GM19395 (cell line): ENCODE results near the gene RNASE7.
"Not testable (repeated sequence)": the region's sequence is repeated elsewhere in the genome, so short reads cannot be mapped to it uniquely, and the experiment has no call there.

Experiments
- ATAC-seq: cut with Tn5 transposase; IDR thresholded peaks from one replicate; pipeline ENCODE4 v1.9.1; 2021; ENCODE audit warnings: mild to moderate bottlenecking, moderate library complexity; ENCODE audit not compliant: unreplicated experiment

Gene RNASE7

GRCh38 chr14:21023174-21023573, 19.0 kb upstream of the RNASE7 start:
- no peak for ATAC-seq

GRCh38 chr14:21023817-21024584, 18.2 kb upstream of the RNASE7 start:
- no peak for ATAC-seq

DNA sequence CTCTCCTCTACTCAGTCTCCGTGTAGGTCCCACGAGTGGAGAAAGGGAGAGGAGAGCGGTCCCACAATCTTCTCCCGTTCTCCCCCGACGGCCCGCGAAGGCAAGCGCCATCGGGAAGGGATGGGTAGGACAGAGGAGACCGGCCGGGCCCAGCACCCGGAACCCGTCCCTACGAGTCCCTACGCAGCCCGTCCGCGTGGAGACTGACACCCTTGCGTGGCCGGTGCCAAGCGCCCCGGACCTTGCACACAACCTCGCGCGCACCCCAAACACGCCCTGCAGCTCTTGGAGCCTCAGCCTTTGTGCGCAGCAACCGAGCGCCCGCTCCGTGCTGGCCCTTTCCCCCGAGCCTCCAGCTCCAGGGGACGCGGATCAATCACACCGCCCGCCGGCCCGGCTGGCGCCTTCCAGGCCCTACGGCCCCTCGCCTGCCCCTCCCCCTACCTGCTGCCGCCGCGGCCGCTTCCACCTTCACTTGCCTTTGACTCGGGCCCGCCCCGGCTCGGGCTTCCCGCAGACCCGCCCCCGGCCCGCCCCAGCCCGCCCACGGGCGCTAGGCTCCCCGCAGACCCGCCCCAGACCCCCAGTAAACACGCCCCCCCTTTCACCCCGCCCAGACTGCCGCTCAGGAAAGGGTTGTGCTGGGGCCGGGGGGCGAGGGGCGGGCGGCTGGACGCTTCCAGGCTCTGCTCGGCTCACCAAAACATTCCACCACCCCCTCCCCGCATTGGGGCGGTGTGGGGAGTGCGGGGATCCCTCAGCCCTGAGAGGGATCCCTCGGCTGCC, 17.4 kb upstream of the RNASE7 start, which contains the start of gene NDRG2:
NDRG2 (minus strand) TSS at position 477 of the 786 bp plus-strand sequence. CDS start 1,746 bp downstream, outside the sequence.
- no peak for ATAC-seq

DNA sequence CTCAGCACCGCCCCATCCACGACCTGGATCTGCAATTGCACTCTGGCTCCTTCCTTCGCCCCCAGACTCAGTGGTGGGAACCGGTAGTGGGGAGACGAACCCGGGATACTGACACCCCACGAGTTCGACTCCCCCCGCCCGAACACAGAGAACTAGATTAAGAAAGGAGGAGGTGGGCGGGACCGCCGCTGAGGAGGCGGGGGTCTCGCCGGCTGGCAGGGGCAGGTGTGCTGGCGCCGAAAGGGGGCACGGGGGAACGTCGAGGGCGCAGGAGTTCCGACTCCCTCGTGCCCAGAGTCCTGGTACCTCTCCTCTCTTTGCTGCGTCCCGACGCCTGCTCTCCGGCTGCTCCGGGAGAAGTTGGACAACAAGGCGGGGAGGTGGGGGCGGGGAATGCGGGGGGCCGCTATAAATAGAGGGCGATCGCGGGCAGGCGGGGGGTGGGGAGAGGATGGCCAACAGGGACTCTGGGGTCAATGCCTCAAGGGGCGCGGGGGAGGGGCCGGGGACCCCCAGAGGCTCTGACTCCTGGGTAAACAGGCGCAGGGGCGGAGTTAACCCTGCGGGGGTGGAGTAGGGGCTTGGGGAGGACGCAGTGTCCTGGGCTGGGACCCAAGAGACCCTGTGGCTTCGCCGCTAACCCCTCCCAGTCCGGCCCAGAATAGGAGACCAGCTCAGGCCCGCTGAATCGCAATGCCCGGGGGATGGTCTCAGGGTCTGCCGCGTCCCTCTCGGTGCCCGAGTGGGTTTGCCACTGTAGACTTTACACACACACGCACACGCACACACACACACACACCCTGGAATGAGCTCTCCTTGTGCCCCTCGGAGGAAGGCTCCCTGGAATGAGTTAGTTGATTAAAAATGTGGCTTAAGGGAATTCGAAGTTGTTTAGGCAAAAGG, 16.5 kb upstream of the RNASE7 start:
- no peak for ATAC-seq

- ATAC-seq: no peak
Observed at GRCh38 chr14:21026274-21026987, 15.7 kb upstream of the RNASE7 start.

DNA sequence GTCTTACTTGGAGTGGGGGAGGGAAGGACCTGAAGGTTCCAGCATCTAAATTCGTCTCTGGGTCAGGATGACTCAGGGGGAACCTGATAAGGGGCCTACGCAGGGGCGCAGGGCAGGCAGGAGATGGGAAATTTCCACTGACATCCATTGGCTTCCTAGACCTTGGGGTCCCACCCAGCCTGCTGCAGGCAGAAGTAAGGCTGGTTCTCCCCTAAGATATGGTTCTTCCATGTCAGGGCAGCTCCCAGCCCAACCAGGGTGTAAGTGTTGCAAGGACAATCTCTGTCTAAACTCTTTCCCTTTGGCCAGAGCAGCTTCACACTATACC, 15.2 kb upstream of the RNASE7 start:
- no peak for ATAC-seq

DNA sequence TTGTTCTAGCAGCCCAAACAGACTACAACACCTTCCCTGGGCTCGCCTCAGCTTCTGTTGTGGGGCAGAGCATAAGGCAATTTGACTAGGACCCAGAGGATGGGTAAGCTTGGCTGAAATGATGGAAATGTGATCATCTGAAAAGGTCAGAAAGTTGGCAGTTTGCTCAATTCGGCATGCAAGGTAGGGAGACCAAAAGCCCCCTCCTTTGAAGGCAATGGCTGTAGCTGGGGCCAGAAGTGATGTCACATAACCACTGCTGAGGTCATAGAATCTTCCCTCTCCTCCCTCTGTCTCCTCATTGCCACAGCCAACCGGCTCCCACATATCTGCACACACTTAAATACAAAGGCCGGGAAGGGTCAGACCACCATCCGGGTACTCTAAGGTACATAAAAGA, 12.2 kb upstream of the RNASE7 start, which contains the start of gene TPPP2:
TPPP2 (plus strand) TSS at position 301 of the 400 bp plus-strand sequence. CDS start 365 bp downstream, outside the sequence.
- ATAC-seq: no peak

GRCh38 chr14:21030531-21030930, 11.6 kb upstream of the RNASE7 start:
- no peak for ATAC-seq

GRCh38 chr14:21032326-21033132, 9.6 kb upstream of the RNASE7 start:
- no peak for ATAC-seq

DNA sequence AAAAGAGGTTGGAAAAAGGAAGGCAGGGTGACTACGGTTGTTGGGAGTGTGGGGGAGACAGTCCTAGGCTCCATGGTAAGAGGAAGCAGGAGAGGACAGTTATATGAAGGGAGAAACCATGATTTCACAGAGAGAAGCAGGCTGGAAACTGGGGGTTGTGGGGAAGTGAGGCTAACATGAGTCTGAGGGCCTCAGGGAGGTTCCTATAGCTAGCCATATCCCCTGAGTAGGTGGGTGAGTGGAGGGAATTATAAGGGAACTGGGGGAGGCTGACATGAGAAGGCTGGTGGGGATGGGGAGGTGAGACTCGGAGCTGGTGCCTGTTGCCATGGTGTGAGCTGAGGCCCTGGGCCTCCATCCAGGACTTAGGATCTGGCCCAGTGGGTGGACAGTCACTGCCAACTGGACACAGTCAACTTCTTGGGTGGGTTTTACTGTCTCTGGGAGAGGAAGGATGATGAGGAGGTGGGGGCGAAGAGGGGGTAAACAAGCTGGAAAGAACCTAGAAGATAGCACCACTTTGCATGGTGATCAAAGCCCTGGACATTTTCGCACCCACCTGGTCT, 8.9 kb upstream of the RNASE7 start:
- no peak for ATAC-seq

GRCh38 chr14:21034707-21035106, 7.5 kb upstream of the RNASE7 start, which contains the start of gene RNASE13:
TSS of gene RNASE13 (minus strand) at chr14:21034807. CDS start at chr14:21034288, 519 bp downstream.
- ATAC-seq: no peak

DNA sequence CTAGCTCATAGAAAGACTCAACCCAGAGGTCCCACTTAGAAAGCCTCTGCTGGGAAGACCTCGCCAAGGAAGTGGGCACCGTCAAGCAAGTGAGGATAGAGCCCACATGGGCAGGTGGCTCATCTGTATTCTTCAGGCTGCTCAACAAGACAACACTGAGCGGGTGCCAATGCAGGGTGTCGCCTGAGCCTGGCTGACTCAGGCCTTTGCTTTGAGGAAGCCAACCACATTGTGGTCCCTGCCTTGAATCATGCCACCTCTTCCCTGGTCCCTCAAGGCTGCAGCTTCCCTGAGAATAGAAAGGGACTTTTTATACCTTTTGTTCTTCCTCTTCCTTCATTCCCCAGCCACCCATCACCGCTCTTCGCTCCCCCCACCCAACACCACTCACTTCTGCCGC, 5.4 kb upstream of the RNASE7 start:
- no peak for ATAC-seq

DNA sequence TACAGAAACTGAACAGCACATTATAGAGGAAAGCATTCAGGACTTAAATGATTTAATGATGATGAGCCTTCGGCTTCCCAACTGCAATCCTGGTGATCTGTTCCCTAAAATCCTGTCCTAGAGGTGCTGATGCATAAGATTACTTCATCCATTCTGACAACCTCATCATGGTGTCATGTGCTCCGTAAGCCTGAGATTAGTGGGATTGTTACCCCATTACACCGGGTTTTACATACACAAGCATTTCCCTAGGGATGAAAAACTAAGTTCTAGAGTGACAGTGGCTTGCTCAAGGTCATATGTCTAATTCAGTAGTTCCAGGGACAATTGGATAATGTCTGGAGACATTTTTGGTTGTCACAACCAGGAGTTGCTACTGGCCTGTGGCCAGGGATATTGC, 5.0 kb upstream of the RNASE7 start:
- no peak for ATAC-seq

DNA sequence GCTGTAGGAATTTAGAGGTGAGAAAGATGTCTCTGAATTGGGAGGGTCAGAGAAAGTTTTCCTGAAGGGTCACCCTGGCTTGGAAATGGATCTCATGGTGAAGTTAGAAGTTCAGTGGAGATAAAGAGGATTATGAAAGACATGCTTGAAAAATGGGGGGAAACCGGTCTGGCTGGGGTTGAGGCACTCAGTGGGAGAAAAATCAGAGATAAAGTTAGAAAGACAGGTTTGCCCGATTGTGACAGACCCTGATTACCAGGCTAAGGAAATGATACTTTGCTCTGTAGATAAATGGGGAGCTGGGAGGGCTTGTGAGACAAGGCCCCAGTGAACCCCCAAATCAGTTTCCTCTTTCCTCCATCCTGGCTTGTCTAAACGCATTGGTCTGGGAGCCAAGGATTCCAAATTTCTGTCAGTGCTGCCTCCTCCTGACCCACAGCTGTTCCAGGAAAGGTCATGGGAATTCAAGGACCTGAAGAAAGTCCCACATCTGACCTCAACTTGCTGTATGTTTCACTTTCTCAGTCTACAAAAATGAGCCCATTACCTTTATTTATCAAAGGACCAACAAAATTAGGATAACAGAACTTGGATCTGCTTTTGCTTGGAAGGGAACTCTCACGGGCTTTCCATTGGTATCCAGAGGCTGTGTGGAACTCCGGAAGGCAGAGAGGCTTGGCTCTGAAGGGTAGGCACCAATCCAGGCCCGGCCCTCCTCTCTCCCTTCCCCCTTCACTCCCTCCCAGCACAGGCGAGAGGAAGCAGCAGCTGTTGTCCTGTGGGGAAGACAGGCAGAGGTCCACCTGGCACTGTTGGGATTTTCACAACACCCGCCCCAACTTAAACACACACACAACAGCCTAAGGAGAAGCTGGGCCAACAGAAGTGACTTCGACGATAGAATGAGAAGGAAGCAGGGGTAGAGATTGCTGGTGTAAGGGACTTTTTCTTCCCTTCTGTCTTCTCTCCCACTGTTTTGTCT, 3.4 kb upstream of the RNASE7 start:
- ATAC-seq: no peak

DNA sequence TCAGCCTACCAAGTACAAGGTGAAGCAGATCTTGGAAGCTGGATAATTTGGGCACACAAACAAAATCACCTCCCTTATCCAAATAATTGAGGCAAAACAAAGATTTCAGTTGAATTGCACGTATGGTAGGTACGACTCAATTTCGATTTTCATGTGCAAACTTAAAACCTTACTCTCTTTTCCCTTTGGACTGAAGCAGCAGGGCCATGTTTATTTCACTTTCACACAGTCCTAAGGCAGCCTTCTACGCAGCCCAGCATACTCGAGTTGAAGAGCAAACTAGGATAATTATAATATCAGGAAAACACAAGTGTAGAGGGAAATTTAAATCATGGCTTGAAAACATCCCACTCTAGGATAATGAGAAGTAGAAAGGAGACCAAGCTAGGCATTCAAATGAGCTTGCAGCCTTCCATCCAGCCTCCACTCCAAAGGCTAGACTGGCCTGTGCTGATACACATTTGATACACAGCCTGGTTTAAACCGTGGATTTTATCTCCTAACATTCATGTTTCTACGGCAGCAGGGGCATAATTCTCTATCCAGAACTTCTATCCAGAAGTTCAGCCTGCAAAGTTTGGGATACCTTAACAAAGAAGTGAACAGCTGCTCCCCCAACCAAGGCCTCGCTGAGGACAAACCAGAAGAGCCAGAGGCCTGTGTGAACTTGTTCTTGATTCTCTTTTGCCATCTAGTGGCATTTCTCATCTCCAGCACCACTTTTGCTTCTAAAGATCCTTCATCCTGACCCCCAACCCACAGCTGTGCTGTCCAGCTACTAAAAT, 2.4 kb upstream of the RNASE7 start:
- no peak for ATAC-seq

DNA sequence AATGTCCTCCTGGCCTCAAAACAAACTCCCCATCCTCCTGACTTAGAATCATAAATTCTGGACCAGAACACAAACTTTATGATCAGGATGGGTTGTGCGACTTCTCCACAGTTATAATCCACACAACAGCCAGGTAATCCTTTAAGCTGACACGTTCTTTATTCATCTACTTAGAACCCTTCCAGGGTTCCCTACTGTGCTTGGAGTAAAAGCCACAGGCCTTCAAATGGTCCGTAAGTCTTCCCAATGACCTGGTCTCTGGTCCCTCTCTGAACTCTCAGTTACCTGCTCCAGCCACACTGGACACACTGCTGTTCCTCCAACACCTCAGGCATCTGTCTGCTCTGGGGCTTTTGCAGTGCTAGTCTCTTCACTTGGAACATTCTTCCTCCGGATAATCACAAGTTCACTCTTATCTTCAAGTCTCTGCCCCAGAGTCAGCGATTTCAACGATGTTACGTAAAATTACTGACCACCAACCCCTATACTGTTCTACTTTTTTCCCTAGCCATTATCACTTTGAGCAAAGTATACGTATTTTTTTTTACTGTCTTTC, 1.7 kb upstream of the RNASE7 start:
- no peak for ATAC-seq

DNA sequence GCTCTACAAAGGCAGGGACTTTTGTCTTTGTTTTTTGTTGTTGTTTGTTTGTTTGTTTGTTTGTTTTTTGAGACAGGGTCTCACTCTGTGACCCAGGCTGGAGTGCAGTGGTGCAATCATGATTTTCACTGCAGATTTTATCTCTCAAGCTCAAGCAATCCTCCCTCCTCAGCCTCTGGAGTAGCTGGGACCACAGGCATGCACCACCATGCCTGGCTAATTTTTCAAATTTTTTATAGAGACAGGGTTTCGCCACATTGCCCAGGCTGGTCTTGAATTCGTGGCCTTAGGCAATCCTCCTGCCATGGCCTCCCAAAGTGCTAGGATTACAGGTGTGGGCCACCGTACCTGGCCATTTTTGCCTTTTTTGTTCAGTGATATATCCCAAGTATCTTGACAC, 1.2 kb upstream of the RNASE7 start:
- ATAC-seq: not testable (repeated sequence)
